Measurements from ENCODE around the gene CDRT15. TPM values are rescaled to one million over a fixed set of nuclear protein-coding genes. Genes with fewer than 3 reads are reported as not detected.
"Not testable (repeated sequence)": the region's sequence is repeated elsewhere in the genome, so short reads cannot be mapped to it uniquely, and the experiment has no call there.

Gene CDRT15
- total and polyA plus RNA-seq, 3 experiments from 2014 or later: not detected

DNA sequence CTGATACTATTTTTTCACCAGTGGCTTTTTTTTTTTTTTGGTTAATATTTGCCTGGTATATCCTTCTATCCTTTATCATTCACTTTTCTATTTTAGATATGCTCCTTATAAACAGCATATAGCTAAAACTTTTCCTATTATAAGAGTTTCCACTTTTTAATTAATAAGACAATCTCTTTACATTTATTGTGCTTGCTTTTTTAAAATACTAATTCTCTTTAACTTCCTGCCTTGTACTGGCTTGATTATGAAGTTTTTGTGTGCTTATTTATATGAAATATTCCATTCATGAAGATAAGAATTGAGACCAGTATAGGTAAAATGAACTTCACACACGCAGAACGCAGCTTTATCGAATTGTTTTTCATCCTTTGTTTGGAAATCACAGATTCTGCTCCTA lies 9.0 kb upstream of the CDRT15 start:
- no peaks in the 10 kb centered on the region for H3K9me3 Mint-ChIP-seq
- no peaks in the 10 kb centered on the region for H3K4me1 Mint-ChIP-seq

DNA sequence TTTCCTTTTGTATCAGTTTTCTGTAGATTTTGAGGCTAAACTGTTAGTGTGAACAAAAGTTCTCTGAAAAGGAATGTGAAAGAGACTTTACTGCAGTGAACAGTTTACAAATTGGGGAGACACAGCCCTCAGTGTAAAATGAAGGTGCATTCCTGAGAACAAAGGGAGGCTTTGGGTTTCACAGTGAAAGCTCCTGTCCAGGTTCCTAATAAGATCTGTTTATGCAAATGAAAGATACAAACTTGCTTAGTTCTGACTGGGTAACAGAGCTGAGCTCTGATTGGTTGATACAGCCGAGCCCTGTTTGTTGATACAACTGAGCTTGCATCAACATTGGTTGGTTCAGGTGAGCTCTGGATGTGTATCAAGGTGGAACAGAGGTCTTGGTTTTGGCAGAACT lies 8.3 kb upstream of the CDRT15 start:
- Mint-ChIP-seq H3K27ac (no peak overlapping the region), H3K36me3 (no peaks in the 10 kb centered on the region), H3K27me3 (peaks cover 3 to 12% of the 10 kb centered on the region in 2 donors), H3K4me3 (no peak overlapping the region), H3K9me3 (no peaks in the 10 kb centered on the region), H3K4me1 (no peaks in the 10 kb centered on the region)
- ChIA-PET CTCF (interaction anchor here (2.1 kb wide), 1 partner anchor 12 kb away, joined by 4 read pairs; no protein-coding TSS in a partner anchor), POLR2A (no interaction called here)
- no peaks in the 10 kb centered on the region for H3K9me3 ChIP-seq (ENCODE audit: low read length)
- no peak overlapping the region for H3K4me3 ChIP-seq (ENCODE audit: low read length)
- no peaks in the 10 kb centered on the region for H3K27me3 ChIP-seq (ENCODE audit: insufficient read depth, low read length, poor library complexity, severe bottlenecking)
- DNase-seq: no peak
- H3K36me3 ChIP-seq (ENCODE audit: insufficient read depth, low read length): no peaks in the 10 kb centered on the region
- H3K27ac ChIP-seq (ENCODE audit: low read depth, low read length): no peak overlapping the region
- no peaks in the 10 kb centered on the region for H3K4me1 ChIP-seq (ENCODE audit: insufficient read depth, low read length)

More for the DNA sequence above, 9.0 kb upstream of the CDRT15 start:
- ChIA-PET CTCF (interaction anchor here (2.1 kb wide), 1 partner anchor 11 kb away, joined by 4 read pairs; no protein-coding TSS in a partner anchor), POLR2A (no interaction called here)
- no peak overlapping the region for H3K27ac ChIP-seq (ENCODE audit: low read depth, low read length)
- no peaks in the 10 kb centered on the region for H3K4me1 ChIP-seq (ENCODE audit: insufficient read depth, low read length)
- H3K4me3 ChIP-seq (ENCODE audit: low read length): no peak overlapping the region
- no peak overlapping the region for H3K4me3 Mint-ChIP-seq
- no peak overlapping the region for H3K27ac Mint-ChIP-seq
- no peak for DNase-seq
- H3K36me3 Mint-ChIP-seq: no peaks in the 10 kb centered on the region
- H3K36me3 ChIP-seq (ENCODE audit: insufficient read depth, low read length): no peaks in the 10 kb centered on the region
- no peaks in the 10 kb centered on the region for H3K9me3 ChIP-seq (ENCODE audit: low read length)
- peaks cover 3 to 12% of the 10 kb centered on the region in 2 donors for H3K27me3 Mint-ChIP-seq
- no peaks in the 10 kb centered on the region for H3K27me3 ChIP-seq (ENCODE audit: insufficient read depth, low read length, poor library complexity, severe bottlenecking)

DNA sequence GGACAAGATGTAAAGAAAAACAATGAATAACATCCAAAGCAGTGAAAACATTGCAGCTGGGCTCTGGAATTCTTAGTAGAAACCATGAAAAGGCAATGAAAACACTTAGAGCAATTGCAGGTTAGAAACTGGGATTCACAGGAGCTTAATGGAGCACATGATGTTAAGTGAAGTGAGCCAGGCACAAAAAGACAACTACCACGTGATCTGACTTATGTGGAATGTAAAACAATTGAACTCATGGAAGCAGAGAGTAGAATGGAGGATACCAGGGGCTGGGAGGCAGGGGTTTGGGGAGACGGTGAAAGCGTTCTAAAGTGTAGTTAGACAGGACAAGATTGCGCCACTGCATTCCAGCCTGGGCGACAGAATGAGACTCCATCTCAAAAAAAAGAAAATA lies 2.6 kb upstream of the CDRT15 start:
- POLR2A ChIA-PET; H3K4me1 Mint-ChIP-seq; H3K36me3 Mint-ChIP-seq; H3K9me3 Mint-ChIP-seq; CTCF ChIA-PET; H3K27me3 ChIP-seq (ENCODE audit: insufficient read depth, low read length, poor library complexity, severe bottlenecking); H3K27ac Mint-ChIP-seq; H3K4me3 Mint-ChIP-seq; H3K27ac ChIP-seq (ENCODE audit: low read depth, low read length); H3K4me1 ChIP-seq (ENCODE audit: insufficient read depth, low read length); H3K36me3 ChIP-seq (ENCODE audit: insufficient read depth, low read length); H3K27me3 Mint-ChIP-seq; DNase-seq; H3K4me3 ChIP-seq (ENCODE audit: low read length); H3K9me3 ChIP-seq (ENCODE audit: low read length): not testable (repeated sequence)

DNA sequence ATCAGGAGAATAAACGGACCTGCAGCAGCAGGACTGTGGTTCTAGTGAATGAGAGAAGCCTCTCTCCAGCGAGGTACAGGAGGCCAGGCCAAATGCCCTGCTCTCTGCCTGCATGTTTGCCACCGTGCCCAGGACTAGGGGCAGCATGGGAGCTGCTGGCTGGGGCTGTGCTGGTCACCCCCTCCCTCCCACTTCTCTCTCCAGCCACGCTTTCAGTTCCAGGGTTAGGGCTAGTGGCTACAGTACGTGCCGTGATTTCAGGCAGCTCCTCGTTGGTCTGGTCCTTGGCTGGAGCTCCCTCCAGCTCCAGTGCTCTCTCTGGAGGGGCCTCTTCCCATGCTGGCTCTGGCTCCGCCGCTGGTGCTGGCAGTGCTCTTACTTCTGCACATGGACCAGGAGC lies 630 bp downstream of the CDRT15 start:
- H3K27ac ChIP-seq (ENCODE audit: low read depth, low read length); POLR2A ChIA-PET; H3K4me1 ChIP-seq (ENCODE audit: insufficient read depth, low read length); H3K9me3 ChIP-seq (ENCODE audit: low read length); H3K27me3 ChIP-seq (ENCODE audit: insufficient read depth, low read length, poor library complexity, severe bottlenecking); H3K27ac Mint-ChIP-seq; CTCF ChIA-PET; H3K36me3 ChIP-seq (ENCODE audit: insufficient read depth, low read length); H3K4me1 Mint-ChIP-seq; H3K27me3 Mint-ChIP-seq; H3K4me3 Mint-ChIP-seq; DNase-seq; H3K36me3 Mint-ChIP-seq; H3K9me3 Mint-ChIP-seq; H3K4me3 ChIP-seq (ENCODE audit: low read length): not testable (repeated sequence)

DNA sequence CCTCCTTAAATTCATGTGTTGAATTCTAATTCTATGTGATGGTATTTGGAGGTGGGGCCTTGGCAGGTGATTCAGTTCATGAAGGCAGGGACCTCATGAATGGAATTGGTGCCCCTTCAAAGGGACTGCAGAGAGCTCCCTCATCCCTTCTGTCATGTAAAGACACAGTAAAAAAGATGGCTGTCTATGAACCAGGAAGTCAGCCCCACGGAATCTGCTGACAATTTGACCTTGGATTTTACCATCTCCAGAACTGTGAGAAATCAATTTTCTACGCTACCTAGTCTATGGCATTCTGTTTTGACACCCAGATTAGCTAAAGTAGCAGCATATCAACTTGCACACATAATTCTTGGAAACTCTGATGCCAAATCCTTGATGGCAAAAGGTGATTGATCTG lies 1.6 kb downstream of the CDRT15 start:
- H3K36me3 Mint-ChIP-seq, POLR2A ChIA-PET, CTCF ChIA-PET: not testable (repeated sequence)

DNA sequence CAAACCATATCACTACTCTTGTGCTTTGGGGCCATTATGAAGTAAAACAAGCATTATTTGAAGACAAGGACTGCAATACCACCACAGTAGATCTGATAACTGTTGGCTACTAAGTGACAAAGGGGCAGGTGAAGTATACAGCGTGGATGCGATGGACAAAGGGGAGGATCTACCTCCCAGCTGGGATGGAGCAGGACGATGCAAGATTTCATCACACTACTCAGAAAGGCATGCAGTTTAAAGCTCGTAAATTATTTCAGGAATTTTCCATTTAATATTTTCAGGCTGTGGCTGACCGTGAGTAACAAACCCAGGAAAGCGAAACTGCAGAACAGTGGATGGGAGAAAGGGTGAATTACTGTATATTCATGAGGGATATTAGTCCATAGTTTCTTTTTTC lies 5.5 kb downstream of the CDRT15 start:
- H3K9me3 ChIP-seq (ENCODE audit: low read length); H3K4me1 Mint-ChIP-seq; H3K27ac ChIP-seq (ENCODE audit: low read depth, low read length); H3K27me3 ChIP-seq (ENCODE audit: insufficient read depth, low read length, poor library complexity, severe bottlenecking); H3K27me3 Mint-ChIP-seq; H3K4me3 Mint-ChIP-seq; DNase-seq; H3K9me3 Mint-ChIP-seq; H3K4me3 ChIP-seq (ENCODE audit: low read length); H3K36me3 ChIP-seq (ENCODE audit: insufficient read depth, low read length); POLR2A ChIA-PET; H3K4me1 ChIP-seq (ENCODE audit: insufficient read depth, low read length); CTCF ChIA-PET; H3K27ac Mint-ChIP-seq; H3K36me3 Mint-ChIP-seq: not testable (repeated sequence)

More for the DNA sequence above, 1.6 kb downstream of the CDRT15 start:
- not testable (repeated sequence) for DNase-seq; H3K9me3 ChIP-seq (ENCODE audit: low read length); H3K27ac Mint-ChIP-seq; H3K27me3 ChIP-seq (ENCODE audit: insufficient read depth, low read length, poor library complexity, severe bottlenecking); H3K27ac ChIP-seq (ENCODE audit: low read depth, low read length); H3K9me3 Mint-ChIP-seq; H3K4me3 Mint-ChIP-seq; H3K27me3 Mint-ChIP-seq; H3K4me3 ChIP-seq (ENCODE audit: low read length); H3K4me1 Mint-ChIP-seq; H3K4me1 ChIP-seq (ENCODE audit: insufficient read depth, low read length); H3K36me3 ChIP-seq (ENCODE audit: insufficient read depth, low read length)

DNA sequence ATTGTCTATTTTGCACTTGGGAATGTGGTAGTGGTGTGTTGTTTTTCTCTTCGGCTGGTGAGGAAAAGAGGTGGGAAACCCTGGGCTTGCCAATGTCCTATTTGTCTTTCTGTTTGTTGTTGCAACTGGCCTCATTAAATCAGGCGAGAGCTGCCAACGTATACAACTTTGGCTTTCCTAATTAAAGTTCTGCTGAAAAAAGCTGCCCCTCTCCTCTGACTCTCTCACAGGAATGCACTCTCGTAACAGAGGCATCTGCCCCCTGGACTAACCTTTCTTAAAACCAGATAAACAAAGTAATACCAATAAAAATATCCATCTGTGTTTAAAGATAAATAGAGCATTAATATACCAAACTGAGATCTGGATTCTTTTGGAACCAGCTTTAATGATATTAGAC lies 7.8 kb downstream of the CDRT15 start:
- Mint-ChIP-seq H3K27ac (peak overlapping the region in 1 of 8 donors; percentile 38), H3K4me1 (no peaks in the 10 kb centered on the region), H3K27me3 (no peaks in the 10 kb centered on the region), H3K36me3 (peaks cover 0 to 9% (median 7%) of the 10 kb centered on the region in 3 donors), H3K4me3 (no peak overlapping the region), H3K9me3 (no peaks in the 10 kb centered on the region)
- no peaks in the 10 kb centered on the region for H3K9me3 ChIP-seq (ENCODE audit: low read length)
- DNase-seq: no peak
- CTCF ChIA-PET: no interaction called here
- no peaks in the 10 kb centered on the region for H3K36me3 ChIP-seq (ENCODE audit: insufficient read depth, low read length)
- no peak overlapping the region for H3K27ac ChIP-seq (ENCODE audit: low read depth, low read length)
- no peak overlapping the region for H3K4me3 ChIP-seq (ENCODE audit: low read length)
- POLR2A ChIA-PET: no interaction called here
- H3K4me1 ChIP-seq (ENCODE audit: insufficient read depth, low read length): no peaks in the 10 kb centered on the region
- H3K27me3 ChIP-seq (ENCODE audit: insufficient read depth, low read length, poor library complexity, severe bottlenecking): no peaks in the 10 kb centered on the region

DNA sequence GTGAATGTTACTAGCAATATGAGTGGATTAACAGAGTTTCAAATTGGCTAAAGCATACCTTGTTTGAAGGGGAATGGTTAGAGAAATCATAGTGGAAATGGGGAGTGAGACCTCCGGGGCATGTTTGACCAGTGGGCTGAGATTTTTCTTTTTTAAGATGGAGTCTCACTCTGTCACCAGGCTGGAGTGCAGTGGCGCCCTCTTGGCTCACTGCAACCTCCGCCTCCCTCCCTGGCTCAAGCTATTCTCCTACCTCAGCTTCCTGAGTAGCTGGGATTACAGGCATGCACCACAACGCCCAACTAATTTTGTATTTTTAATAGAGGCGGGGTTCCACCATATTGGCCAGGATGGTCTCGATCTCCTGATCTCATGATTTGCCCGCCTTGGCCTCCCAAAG lies 9.6 kb downstream of the CDRT15 start:
- no peaks in the 10 kb centered on the region for H3K4me1 Mint-ChIP-seq
- H3K4me3 Mint-ChIP-seq: no peak overlapping the region
- Histone ChIP-seq H3K27me3 (ENCODE audit: insufficient read depth, low read length, poor library complexity, severe bottlenecking) (no peaks in the 10 kb centered on the region), H3K36me3 (ENCODE audit: insufficient read depth, low read length) (no peaks in the 10 kb centered on the region), H3K27ac (ENCODE audit: low read depth, low read length) (no peak overlapping the region), H3K4me3 (ENCODE audit: low read length) (no peak overlapping the region), H3K9me3 (ENCODE audit: low read length) (no peaks in the 10 kb centered on the region), H3K4me1 (ENCODE audit: insufficient read depth, low read length) (no peaks in the 10 kb centered on the region)
- DNase-seq: no peak
- H3K27ac Mint-ChIP-seq: no peak overlapping the region
- ChIA-PET POLR2A (no interaction called here), CTCF (no interaction called here)
- peaks cover 0 to 9% (median 9%) of the 10 kb centered on the region in 3 donors for H3K36me3 Mint-ChIP-seq
- no peaks in the 10 kb centered on the region for H3K9me3 Mint-ChIP-seq
- H3K27me3 Mint-ChIP-seq: no peaks in the 10 kb centered on the region

DNA sequence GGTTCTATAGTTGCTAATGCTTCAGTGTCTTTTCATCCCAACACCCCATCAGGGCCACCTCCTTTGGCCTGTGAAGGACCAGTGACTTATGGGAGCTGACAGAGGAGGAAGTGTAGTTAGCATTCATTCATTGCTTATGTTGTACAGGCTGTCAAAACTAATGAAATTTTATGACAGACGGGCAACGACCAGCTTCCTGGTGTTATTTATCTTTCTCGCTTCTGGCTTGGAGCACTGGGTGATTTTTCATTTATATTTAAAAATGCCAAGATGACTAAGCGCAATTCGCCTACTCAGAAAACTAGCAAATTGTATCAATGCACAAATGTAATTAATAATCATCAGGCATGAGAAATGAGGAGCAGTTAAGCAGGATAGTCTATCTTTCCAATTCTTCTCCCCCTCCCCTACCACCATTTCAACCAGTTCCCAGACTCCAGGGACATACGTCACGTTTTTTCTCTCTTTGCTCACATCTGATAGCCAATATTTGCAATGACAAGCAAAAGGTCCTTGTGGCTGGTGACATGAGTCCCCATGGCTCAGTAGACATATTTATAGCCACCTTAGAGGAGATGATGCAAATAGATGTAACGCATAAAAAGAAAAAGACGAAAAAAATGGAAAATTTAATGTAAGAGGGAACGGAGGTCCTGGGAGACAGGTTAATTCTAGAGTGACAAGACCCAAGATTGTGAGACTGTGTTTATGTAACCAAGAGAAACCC lies 11.2 kb downstream of the CDRT15 start:
- Histone ChIP-seq H3K36me3 (ENCODE audit: insufficient read depth, low read length) (no peaks in the 10 kb centered on the region), H3K4me3 (ENCODE audit: low read length) (no peak overlapping the region), H3K4me1 (ENCODE audit: insufficient read depth, low read length) (no peaks in the 10 kb centered on the region), H3K9me3 (ENCODE audit: low read length) (no peaks in the 10 kb centered on the region), H3K27ac (ENCODE audit: low read depth, low read length) (no peak overlapping the region), H3K27me3 (ENCODE audit: insufficient read depth, low read length, poor library complexity, severe bottlenecking) (no peaks in the 10 kb centered on the region)
- CTCF ChIA-PET: no interaction called here
- H3K36me3 Mint-ChIP-seq: peaks cover 0 to 9% (median 9%) of the 10 kb centered on the region in 3 donors
- no peak overlapping the region for H3K4me3 Mint-ChIP-seq
- H3K27me3 Mint-ChIP-seq: no peaks in the 10 kb centered on the region
- DNase-seq: no peak
- no peaks in the 10 kb centered on the region for H3K4me1 Mint-ChIP-seq
- H3K27ac Mint-ChIP-seq: no peak overlapping the region
- H3K9me3 Mint-ChIP-seq: no peaks in the 10 kb centered on the region
- POLR2A ChIA-PET: no interaction called here
